B cell (primary cell): ENCODE results near the gene DPY19L1. TPM values are rescaled to one million over a fixed set of nuclear protein-coding genes. Genes with fewer than 3 reads are reported as not detected.
"Not testable (repeated sequence)": the region's sequence is repeated elsewhere in the genome, so short reads cannot be mapped to it uniquely, and the experiment has no call there.

Experiments used
- ATAC-seq: fragments of 200-7000 bp; cut with Tn5 transposase; one replicate; pipeline ENCODE4 v1.10.0; 2021; ENCODE audit warnings: low read depth, mild to moderate bottlenecking, moderate number of reproducible peaks, moderate library complexity
- CTCF ChIA-PET: fragments of 350-600 bp; sonication (Branson Sonifier 250); formaldehyde crosslinking; loops from one replicate; lab custom pipeline; 2021; ENCODE audit warnings: antibody characterized with exemption, inconsistent platforms; lab: Charles Lee
- POLR2A ChIA-PET: fragments of 350-600 bp; sonication (Branson Sonifier 250); formaldehyde crosslinking; loops from one replicate; lab custom pipeline; 2021; ENCODE audit warnings: antibody characterized with exemption; lab: Charles Lee
- DNase-seq: peaks from one replicate; pipeline ENCODE4 v3.0.0; 2013
- H2AFZ ChIP-seq: 2 replicates; pipeline ENCODE4 v1.6.1; 2012; ENCODE audit warnings: mild to moderate bottlenecking, low read depth, low read length; ENCODE audit not compliant: insufficient read depth, poor library complexity, severe bottlenecking
- H3K27ac ChIP-seq, 2 donors: 1 replicate in 1 of 2; 2 replicates in 1 of 2; pipeline ENCODE4 v1.5.1; 2012 to 2013; ENCODE audit warnings: low read length in 2 of 2, mild to moderate bottlenecking in 2 of 2, moderate library complexity in 1 of 2
- H3K27me3 ChIP-seq, 4 experiments: fragments of 200-600 bp in 1 of 4; sonication (generic) in 1 of 4; replicated peaks in 1 of 4; 1 replicate in 2 of 4; 2 replicates in 2 of 4; pipeline versions ENCODE4 v1.6.1 to v1.7.0; 2013 to 2016; ENCODE audit warnings: low read length in 3 of 4, mild to moderate bottlenecking in 2 of 4, mixed read lengths in 1 of 4, moderate library complexity in 1 of 4; ENCODE audit not compliant: insufficient read depth in 4 of 4, control insufficient read depth in 3 of 4; ENCODE audit errors: control extremely low read depth in 1 of 4
- H3K36me3 ChIP-seq, 2 experiments: replicated peaks in 1 of 2; 1 replicate in 1 of 2; 2 replicates in 1 of 2; pipeline versions ENCODE4 v1.6.1 to v1.7.1; 2013; ENCODE audit warnings: low read length in 1 of 2; ENCODE audit not compliant: insufficient read depth in 2 of 2, control insufficient read depth in 1 of 2; ENCODE audit errors: control extremely low read depth in 1 of 2, extremely low read depth in 1 of 2
- H3K4me1 ChIP-seq, 2 donors: fragments of 200-600 bp in 1 of 2; sonication (generic) in 1 of 2; 1 replicate in 1 of 2; 2 replicates in 1 of 2; pipeline versions ENCODE4 v1.5.1 to v1.6.1; 2013 to 2017; ENCODE audit warnings: low read length in 2 of 2; ENCODE audit not compliant: control insufficient read depth in 2 of 2, insufficient read depth in 2 of 2
- H3K4me2 ChIP-seq: replicated peaks from 2 replicates; pipeline ENCODE3; 2012; ENCODE audit warnings: mild to moderate bottlenecking, low read depth, low read length; ENCODE audit not compliant: poor library complexity, severe bottlenecking
- H3K4me3 ChIP-seq, 5 experiments: fragments of 200-600 bp in 1 of 5; sonication (generic) in 1 of 5; 1 replicate in 3 of 5; 2 replicates in 2 of 5; pipeline versions ENCODE4 v1.5.1 to v1.7.0; 2011 to 2016; ENCODE audit warnings: low read length in 4 of 5, mild to moderate bottlenecking in 4 of 5, low read depth in 2 of 5, control low read depth in 1 of 5, moderate library complexity in 1 of 5; ENCODE audit not compliant: insufficient read depth in 1 of 5; ENCODE audit errors: control extremely low read depth in 1 of 5, extremely low read depth in 1 of 5
- H3K79me2 ChIP-seq: fragments of 200-600 bp; sonication (generic); one replicate; pipeline ENCODE4 v1.6.0; 2016; ENCODE audit warnings: low read length; ENCODE audit not compliant: control insufficient read depth, insufficient read depth
- H3K9ac ChIP-seq: fragments of 200-600 bp; sonication (generic); 2 replicates; pipeline ENCODE4 v1.6.1; 2017; ENCODE audit warnings: mild to moderate bottlenecking, low read length, moderate library complexity
- H3K9me3 ChIP-seq, 3 donors: one replicate each; pipeline versions ENCODE4 v1.6.1 to v1.7.1; 2013; ENCODE audit warnings: low read length in 2 of 3; ENCODE audit not compliant: control insufficient read depth in 2 of 3, insufficient read depth in 1 of 3; ENCODE audit errors: control extremely low read depth in 1 of 3
- H4K20me1 ChIP-seq: 2 replicates; pipeline ENCODE4 v1.6.0; 2012; ENCODE audit warnings: mild to moderate bottlenecking, low read length; ENCODE audit not compliant: insufficient read depth, control insufficient read depth, poor library complexity, severe bottlenecking
- H3K27ac Mint-ChIP-seq: one replicate; pipeline ENCODE4 v1.8.0; 2021; ENCODE audit warnings: mixed read lengths
- H3K27me3 Mint-ChIP-seq: one replicate; pipeline ENCODE4 v1.8.0; 2021; ENCODE audit warnings: mixed read lengths
- H3K4me1 Mint-ChIP-seq: one replicate; pipeline ENCODE4 v1.8.0; 2021; ENCODE audit warnings: mixed read lengths
- H3K4me3 Mint-ChIP-seq: one replicate; pipeline ENCODE4 v1.8.0; 2021; ENCODE audit warnings: mixed read lengths
- H3K9me3 Mint-ChIP-seq: one replicate; pipeline ENCODE4 v1.8.0; 2022; ENCODE audit warnings: mixed read lengths; ENCODE audit not compliant: insufficient read depth
- CTCF ChIP-seq: fragments of 200-600 bp; IDR thresholded peaks from one replicate; pipeline ENCODE4 v1.8.0; 2022; ENCODE audit warnings: antibody characterized with exemption, mild to moderate bottlenecking
- EZH2 ChIP-seq: IDR thresholded peaks from 2 replicates; pipeline ENCODE4 v1.6.1; 2012; ENCODE audit warnings: borderline replicate concordance, low read depth, mild to moderate bottlenecking, moderate library complexity, low read length; ENCODE audit not compliant: insufficient read depth, poor library complexity, severe bottlenecking
- WGBS: methylation state at CpG from one replicate; pipeline ENCODE4 v1.1.5; 2013; ENCODE audit warnings: missing lambda C conversion rate; ENCODE audit not compliant: insufficient coverage; 5-methylcytosine and 5-hydroxymethylcytosine counted together
- intact Hi-C: fragments of 100-400 bp; cut with micrococcal nuclease; formaldehyde crosslinking; loops from one replicate; pipeline ENCODE4 v1.10.0; 2022
- polyA plus RNA-seq: library from polyadenylated mRNA; depleted of rRNA; stranded (reverse); fragments of >200 nt; gene quantifications from 2 replicates; pipeline ENCODE4 v1.2.3, GENCODE V29; 2012
- total RNA-seq, 2 donors: library from RNA; stranded (reverse); fragments of 120-200 nt in 1 of 2; gene quantifications; 1 replicate in 1 of 2; 2 replicates in 1 of 2; pipeline versions ENCODE4 v1.2.3 to v1.2.4, GENCODE V29; 2013 to 2022

The DPY19L1 gene
- total and polyA plus RNA-seq, 2 donors (not counting 1 experiment from before 2014, with no cell fraction given): 2.0 to 13.0 TPM

GRCh38 chr7:35004531-35005095 lies 32.7 kb downstream of the DPY19L1 start:
- Histone ChIP-seq H3K36me3 (no peaks in the 10 kb centered on the region), H4K20me1 (no peaks in the 10 kb centered on the region), H3K27me3 (no peaks in the 10 kb centered on the region), H3K4me2 (no peak overlapping the region), H3K4me1 (peaks cover 0 to 7% of the 10 kb centered on the region in 2 donors), H2AFZ (no peak overlapping the region), H3K79me2 (no peaks in the 10 kb centered on the region), H3K27ac (no peak overlapping the region), H3K4me3 (no peak overlapping the region), H3K9ac (no peak overlapping the region), H3K9me3 (no peaks in the 10 kb centered on the region)
- DNase-seq (no peak), ATAC-seq (no peak)
- no CpG with 5 or more reads among the region's 1 CpG for WGBS
- H3K4me3 Mint-ChIP-seq: no peak overlapping the region
- no peak for TF ChIP-seq EZH2
- no peak for TF ChIP-seq CTCF
- ChIA-PET CTCF (no interaction called here), POLR2A (no interaction called here)
- H3K27ac Mint-ChIP-seq: no peak overlapping the region
- H3K4me1 Mint-ChIP-seq: peaks cover 13% of the 10 kb centered on the region
- no peaks in the 10 kb centered on the region for H3K9me3 Mint-ChIP-seq
- intact Hi-C loops: no loop called here
- no peaks in the 10 kb centered on the region for H3K27me3 Mint-ChIP-seq

- Histone ChIP-seq H3K9ac (no peak overlapping the region), H3K27ac (no peak overlapping the region), H2AFZ (no peak overlapping the region), H3K36me3 (no peaks in the 10 kb centered on the region), H3K4me2 (no peak overlapping the region), H3K27me3 (no peaks in the 10 kb centered on the region), H3K4me1 (peaks cover 0 to 7% of the 10 kb centered on the region in 2 donors), H3K9me3 (no peaks in the 10 kb centered on the region), H3K4me3 (no peak overlapping the region), H3K79me2 (no peaks in the 10 kb centered on the region), H4K20me1 (no peaks in the 10 kb centered on the region)
- no peak overlapping the region for H3K4me3 Mint-ChIP-seq
- intact Hi-C loops: no loop called here
- no peaks in the 10 kb centered on the region for H3K9me3 Mint-ChIP-seq
- no peak for DNase-seq
- no peak for TF ChIP-seq CTCF
- no peak for TF ChIP-seq EZH2
- 100% methylated on average over 5 of the region's 7 CpGs for WGBS
- ATAC-seq: no peak
- no peak overlapping the region for H3K27ac Mint-ChIP-seq
- ChIA-PET POLR2A (no interaction called here), CTCF (no interaction called here)
- H3K27me3 Mint-ChIP-seq: no peaks in the 10 kb centered on the region
- peaks cover 9% of the 10 kb centered on the region for H3K4me1 Mint-ChIP-seq
These were observed 33.5 kb downstream of the DPY19L1 start for GRCh38 chr7:35003679-35004303.

- H3K27me3 ChIP-seq, H3K9ac ChIP-seq, DNase-seq, H3K4me1 ChIP-seq, H4K20me1 ChIP-seq, H3K27ac Mint-ChIP-seq, H2AFZ ChIP-seq, H3K36me3 ChIP-seq, H3K9me3 ChIP-seq, H3K79me2 ChIP-seq, H3K9me3 Mint-ChIP-seq, H3K4me3 ChIP-seq, H3K27ac ChIP-seq, ATAC-seq, H3K4me3 Mint-ChIP-seq, POLR2A ChIA-PET, H3K4me2 ChIP-seq, H3K4me1 Mint-ChIP-seq, CTCF ChIA-PET, intact Hi-C loops, H3K27me3 Mint-ChIP-seq: not testable (repeated sequence)
- 100% methylated on average over 1 of the region's 1 CpG for WGBS
These were observed 34.1 kb downstream of the DPY19L1 start for GRCh38 chr7:35003177-35003650.
